IMR-90 (cell line): Measurements from ENCODE around the gene SIK3. TPM values are rescaled to one million over a fixed set of nuclear protein-coding genes. Genes with fewer than 3 reads are reported as not detected.

Experiments
- ATAC-seq: fragments of 200-7000 bp; cut with Tn5 transposase; 2 replicates; pipeline ENCODE4 v1.9.1; 2020; ENCODE audit warnings: low read depth, mild to moderate bottlenecking, moderate library complexity
- BruUV-seq: library from RNA; stranded (reverse); fragments of 400-500 nt; replicated peaks from 2 replicates; lab custom pipeline; 2021; lab: Mats Ljungman, UMichigan
- CTCF ChIA-PET: fragments of 300-600 bp; formaldehyde crosslinking; extraction: SDS; loops from one replicate; lab custom pipeline; 2021; ENCODE audit warnings: antibody characterized with exemption; lab: Yijun Ruan, JAX
- POLR2A ChIA-PET: fragments of 300-600 bp; sonication (Branson Sonifier 250); formaldehyde crosslinking; loops from one replicate; lab custom pipeline; 2022; ENCODE audit warnings: antibody characterized with exemption; ENCODE audit not compliant: unreplicated experiment; lab: Charles Lee
- DNase-seq: peaks from one replicate; pipeline ENCODE4 v3.0.0; 2013
- H2AFZ ChIP-seq: replicated peaks from 2 replicates; pipeline ENCODE3; 2013; ENCODE audit warnings: low read length, mild to moderate bottlenecking; ENCODE audit not compliant: poor library complexity
- H2AK5ac ChIP-seq: 2 replicates; pipeline ENCODE4 v1.6.1; 2013; ENCODE audit warnings: low read depth, low read length, inconsistent platforms
- H2AK9ac ChIP-seq: replicated peaks from 2 replicates; pipeline ENCODE3; 2013; ENCODE audit warnings: mild to moderate bottlenecking, low read depth, low read length, moderate library complexity; ENCODE audit not compliant: poor library complexity
- H2BK120ac ChIP-seq: 2 replicates; pipeline ENCODE4 v1.6.1; 2013; ENCODE audit warnings: low read depth, low read length, inconsistent platforms
- H2BK15ac ChIP-seq: 3 replicates; pipeline ENCODE4 v1.6.1; 2013; ENCODE audit warnings: low read depth, low read length, inconsistent platforms
- H2BK20ac ChIP-seq: 2 replicates; pipeline ENCODE4 v1.6.1; 2013; ENCODE audit warnings: low read depth, mild to moderate bottlenecking, inconsistent platforms, low read length, moderate library complexity
- H2BK5ac ChIP-seq: 2 replicates; pipeline ENCODE4 v1.6.1; 2013; ENCODE audit warnings: mild to moderate bottlenecking, low read depth, low read length, inconsistent platforms; ENCODE audit not compliant: poor library complexity, severe bottlenecking
- H3K14ac ChIP-seq: replicated peaks from 2 replicates; pipeline ENCODE4 v1.6.1; 2013; ENCODE audit warnings: low read depth, low read length, inconsistent platforms
- H3K18ac ChIP-seq: 2 replicates; pipeline ENCODE4 v1.6.1; 2013; ENCODE audit warnings: low read depth, low read length, control low read depth
- H3K23ac ChIP-seq: 2 replicates; pipeline ENCODE4 v1.6.1; 2013; ENCODE audit warnings: low read depth, low read length, inconsistent platforms
- H3K27ac ChIP-seq: 2 replicates; pipeline ENCODE4 v1.5.1; 2013; ENCODE audit warnings: mild to moderate bottlenecking, control low read depth, low read length; ENCODE audit not compliant: insufficient read depth
- H3K27me3 ChIP-seq: 2 replicates; pipeline ENCODE4 v1.6.1; 2013; ENCODE audit warnings: low read length; ENCODE audit not compliant: control insufficient read depth, insufficient read depth
- H3K36me3 ChIP-seq: 2 replicates; pipeline ENCODE4 v1.6.1; 2013; ENCODE audit warnings: low read length, mixed read lengths; ENCODE audit not compliant: control insufficient read depth, insufficient read depth
- H3K4ac ChIP-seq: 2 replicates; pipeline ENCODE4 v1.6.1; 2013; ENCODE audit warnings: low read depth, low read length, inconsistent platforms
- H3K4me1 ChIP-seq: 2 replicates; pipeline ENCODE4 v1.6.1; 2013; ENCODE audit warnings: low read length, mixed read lengths; ENCODE audit not compliant: control insufficient read depth, insufficient read depth
- H3K4me2 ChIP-seq: 2 replicates; pipeline ENCODE4 v1.6.1; 2013; ENCODE audit warnings: low read depth, mild to moderate bottlenecking, control low read depth, low read length, moderate library complexity
- H3K4me3 ChIP-seq: 2 replicates; pipeline ENCODE4 v1.5.1; 2013; ENCODE audit warnings: low read depth, mild to moderate bottlenecking, control low read depth, low read length, moderate library complexity; ENCODE audit not compliant: insufficient read depth
- H3K56ac ChIP-seq: 2 replicates; pipeline ENCODE4 v1.6.1; 2013; ENCODE audit warnings: low read length, inconsistent platforms; ENCODE audit not compliant: insufficient read depth; ENCODE audit errors: extremely low read depth
- H3K79me1 ChIP-seq, 2 experiments: 2 replicates each; pipeline ENCODE4 v1.6.1; 2013; ENCODE audit warnings: low read length in 2 of 2, inconsistent platforms in 1 of 2, low read depth in 1 of 2
- H3K9ac ChIP-seq: 2 replicates; pipeline ENCODE4 v1.6.1; 2013; ENCODE audit warnings: low read depth, low read length, control low read depth
- H3K9me1 ChIP-seq: 2 replicates; pipeline ENCODE4 v1.6.1; 2013; ENCODE audit warnings: low read length, inconsistent platforms; ENCODE audit not compliant: insufficient read depth
- H3K9me3 ChIP-seq: 2 replicates; pipeline ENCODE4 v1.6.1; 2013; ENCODE audit warnings: low read length; ENCODE audit not compliant: control insufficient read depth, insufficient read depth
- H4K20me1 ChIP-seq: 2 replicates; pipeline ENCODE4 v1.6.1; 2013; ENCODE audit warnings: low read length, inconsistent platforms; ENCODE audit not compliant: insufficient read depth
- H4K5ac ChIP-seq: 2 replicates; pipeline ENCODE4 v1.6.1; 2013; ENCODE audit warnings: mild to moderate bottlenecking, low read depth, low read length, control low read depth
- H4K8ac ChIP-seq, 2 experiments: 2 replicates each; pipeline ENCODE4 v1.6.1; 2013; ENCODE audit warnings: low read depth in 2 of 2, low read length in 2 of 2, control low read depth in 1 of 2, inconsistent platforms in 1 of 2
- H4K91ac ChIP-seq: 2 replicates; pipeline ENCODE4 v1.6.1; 2013; ENCODE audit warnings: low read depth, low read length, inconsistent platforms; ENCODE audit not compliant: insufficient read depth
- BHLHE40 ChIP-seq: fragments of 150-350 bp; IDR thresholded peaks from 2 replicates; pipeline ENCODE4 v1.6.1; 2016; ENCODE audit warnings: mild to moderate bottlenecking, low read depth, low read length
- CEBPB ChIP-seq: IDR thresholded peaks from 2 replicates; pipeline ENCODE4 v1.6.1; 2012; ENCODE audit warnings: low read depth, low read length, improper control_type of control experiment
- CHD1 ChIP-seq: IDR thresholded peaks from 2 replicates; pipeline ENCODE4 v1.6.1; 2012; ENCODE audit warnings: low read depth, low read length, improper control_type of control experiment
- FOS ChIP-seq: fragments of 150-350 bp; IDR thresholded peaks from 2 replicates; pipeline ENCODE4 v1.6.1; 2016; ENCODE audit warnings: low read depth, low read length
- MAFK ChIP-seq: IDR thresholded peaks from 2 replicates; pipeline ENCODE4 v1.6.1; 2012; ENCODE audit warnings: low read depth, low read length, improper control_type of control experiment
- MAZ ChIP-seq: IDR thresholded peaks from 2 replicates; pipeline ENCODE4 v1.6.1; 2012; ENCODE audit warnings: low read depth, mild to moderate bottlenecking, low read length, improper control_type of control experiment, moderate library complexity, borderline replicate concordance
- MXI1 ChIP-seq: IDR thresholded peaks from 2 replicates; pipeline ENCODE4 v1.6.1; 2012; ENCODE audit warnings: low read depth, mild to moderate bottlenecking, low read length, moderate library complexity, borderline replicate concordance
- NFE2L2 ChIP-seq: fragments of 150-350 bp; IDR thresholded peaks from 2 replicates; pipeline ENCODE4 v1.6.1; 2016; ENCODE audit warnings: low read depth, mild to moderate bottlenecking, low read length
- POLR2A ChIP-seq: IDR thresholded peaks from 2 replicates; pipeline ENCODE4 v1.6.1; 2012; ENCODE audit warnings: mild to moderate bottlenecking, low read depth, low read length
- RAD21 ChIP-seq: IDR thresholded peaks from 2 replicates; pipeline ENCODE4 v1.6.1; 2012; ENCODE audit warnings: low read length, improper control_type of control experiment
- RCOR1 ChIP-seq: IDR thresholded peaks from 2 replicates; pipeline ENCODE4 v1.6.1; 2012; ENCODE audit warnings: mild to moderate bottlenecking, low read length, improper control_type of control experiment; ENCODE audit not compliant: insufficient replicate concordance
- RFX5 ChIP-seq: IDR thresholded peaks from 2 replicates; pipeline ENCODE4 v1.8.0; 2012; ENCODE audit warnings: low read depth, mild to moderate bottlenecking, low read length, moderate library complexity
- SMC3 ChIP-seq: fragments of 150-350 bp; IDR thresholded peaks from 2 replicates; pipeline ENCODE4 v1.6.1; 2016; ENCODE audit warnings: low read depth, mild to moderate bottlenecking, antibody characterized with exemption, low read length, moderate library complexity
- WGBS, 2 experiments: methylation state at CpG; one replicate each; pipeline versions ENCODE4 v1.1.5 to v1.1.7; 2013; ENCODE audit warnings: missing lambda C conversion rate in 2 of 2; ENCODE audit not compliant: insufficient read length in 1 of 2; ENCODE audit errors: extremely low coverage in 2 of 2; 5-methylcytosine and 5-hydroxymethylcytosine counted together
- dilution Hi-C: fragments of 300-500 bp; cut with HindIII; formaldehyde crosslinking; loops from one replicate; pipeline ENCODE4 v1.14.3; 2018; ENCODE audit warnings: low sequenced_read_pairs; ENCODE audit not compliant: unreplicated experiment
- in situ Hi-C: fragments of 300-500 bp; cut with MboI; formaldehyde crosslinking; loops from 3 replicates; pipeline ENCODE4 v1.14.3; 2019; ENCODE audit warnings: low sequenced_read_pairs, inconsistent platforms, mixed read lengths
- intact Hi-C: fragments of 100-400 bp; cut with micrococcal nuclease; formaldehyde crosslinking; loops from 2 replicates; pipeline ENCODE4 v1.10.0; 2022
- polyA plus RNA-seq, 3 experiments: library from polyadenylated mRNA; depleted of rRNA; stranded (reverse); fragments of >200 nt; gene quantifications; 2 replicates each; pipeline ENCODE4 v1.2.3, GENCODE V29; 2012; ENCODE audit warnings: low replicate concordance in 1 of 3
- total RNA-seq: library from RNA; depleted of rRNA; stranded (reverse); fragments of >200 nt; gene quantifications from 2 replicates; pipeline ENCODE4 v1.2.3, GENCODE V29; 2012
- TF ChIP-seq, protein P1 (sequence below): fragments of 150-350 bp; IDR thresholded peaks from 2 replicates; pipeline ENCODE4 v1.6.1; 2016; ENCODE audit warnings: low read depth, mild to moderate bottlenecking, low read length, moderate library complexity, borderline replicate concordance
- TF ChIP-seq, protein P2 (sequence below): conservative IDR thresholded peaks from 2 replicates; pipeline ENCODE4 v1.5.1; 2012; ENCODE audit warnings: mild to moderate bottlenecking, low read depth, low read length, improper control_type of control experiment
- TF ChIP-seq, protein P3 (sequence below): fragments of 150-350 bp; IDR thresholded peaks from 2 replicates; pipeline ENCODE4 v1.6.1; 2017; ENCODE audit warnings: mild to moderate bottlenecking, antibody characterized with exemption, low read length, low read depth

Gene SIK3
- total and polyA plus RNA-seq, 2 of the 4 experiments (the other 2 are of a cell fraction) = 8.2 to 9.1 TPM

DNA sequence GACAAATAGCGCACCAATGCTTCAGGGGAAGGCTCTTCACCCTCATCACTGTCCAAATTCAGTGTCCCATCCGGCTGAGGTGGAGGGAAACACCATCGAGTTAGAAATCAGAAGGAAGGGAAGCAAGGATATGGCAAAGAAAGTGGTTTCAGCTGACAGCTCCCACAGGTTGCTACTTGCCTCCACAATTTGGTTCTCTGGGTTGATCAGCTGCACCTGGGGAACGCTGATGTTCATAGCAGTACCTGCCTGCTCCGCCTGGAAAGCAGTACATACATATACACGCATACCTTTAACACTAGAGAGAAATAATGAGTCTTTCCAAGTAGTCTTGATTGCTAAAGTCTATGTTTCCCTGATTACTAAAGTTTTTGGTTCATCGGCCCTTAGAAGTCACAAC is 223.0 kb downstream of the SIK3 start:
- Histone ChIP-seq H4K5ac (no peak overlapping the region), H3K56ac (no peak overlapping the region), H2AFZ (no peak overlapping the region), H3K4me3 (no peak overlapping the region), H3K18ac (no peak overlapping the region), H3K9ac (no peak overlapping the region), H3K27ac (no peak overlapping the region), H3K4me2 (no peak overlapping the region), H2BK5ac (no peak overlapping the region), H3K79me1 (peaks cover 3 to 13% of the 10 kb centered on the region in 2 experiments; a peak in 3 of 4 replicates), H2BK120ac (no peak overlapping the region), H2AK9ac (no peak overlapping the region), H2BK15ac (no peak overlapping the region), H3K9me1 (peaks cover 19% of the 10 kb centered on the region), H3K9me3 (no peaks in the 10 kb centered on the region), H2AK5ac (no peak overlapping the region; the same call in 1 of the 2 replicates), H4K91ac (no peak overlapping the region), H3K14ac (no peak overlapping the region), H4K8ac (no peak overlapping the region), H3K27me3 (no peaks in the 10 kb centered on the region), H3K4me1 (peaks cover 2% of the 10 kb centered on the region; the same call in 1 of the 2 replicates), H3K36me3 (peaks cover 22% of the 10 kb centered on the region), H3K4ac (no peak overlapping the region), H4K20me1 (no peaks in the 10 kb centered on the region), H2BK20ac (no peak overlapping the region), H3K23ac (no peak overlapping the region)
- dilution Hi-C loops (no loop called here), in situ Hi-C loops (loop anchor here (5.0 to 10.0 kb wide), 2 partner anchors 227 to 350 kb away; no protein-coding TSS in a partner anchor), intact Hi-C loops (no loop called here)
- no peak for ATAC-seq
- WGBS, 2 experiments = no CpG with 5 or more reads among the region's 7 CpGs
- POLR2A ChIA-PET = no interaction called here
- BruUV-seq = no TSS peak
- no peak for TF ChIP-seq POLR2A
- TF ChIP-seq, protein P1, sequence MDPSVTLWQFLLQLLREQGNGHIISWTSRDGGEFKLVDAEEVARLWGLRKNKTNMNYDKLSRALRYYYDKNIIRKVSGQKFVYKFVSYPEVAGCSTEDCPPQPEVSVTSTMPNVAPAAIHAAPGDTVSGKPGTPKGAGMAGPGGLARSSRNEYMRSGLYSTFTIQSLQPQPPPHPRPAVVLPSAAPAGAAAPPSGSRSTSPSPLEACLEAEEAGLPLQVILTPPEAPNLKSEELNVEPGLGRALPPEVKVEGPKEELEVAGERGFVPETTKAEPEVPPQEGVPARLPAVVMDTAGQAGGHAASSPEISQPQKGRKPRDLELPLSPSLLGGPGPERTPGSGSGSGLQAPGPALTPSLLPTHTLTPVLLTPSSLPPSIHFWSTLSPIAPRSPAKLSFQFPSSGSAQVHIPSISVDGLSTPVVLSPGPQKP = no peak
- no peak for TF ChIP-seq MAFK
- no peak for TF ChIP-seq RFX5
- TF ChIP-seq NFE2L2 = no peak
- TF ChIP-seq, protein P2, sequence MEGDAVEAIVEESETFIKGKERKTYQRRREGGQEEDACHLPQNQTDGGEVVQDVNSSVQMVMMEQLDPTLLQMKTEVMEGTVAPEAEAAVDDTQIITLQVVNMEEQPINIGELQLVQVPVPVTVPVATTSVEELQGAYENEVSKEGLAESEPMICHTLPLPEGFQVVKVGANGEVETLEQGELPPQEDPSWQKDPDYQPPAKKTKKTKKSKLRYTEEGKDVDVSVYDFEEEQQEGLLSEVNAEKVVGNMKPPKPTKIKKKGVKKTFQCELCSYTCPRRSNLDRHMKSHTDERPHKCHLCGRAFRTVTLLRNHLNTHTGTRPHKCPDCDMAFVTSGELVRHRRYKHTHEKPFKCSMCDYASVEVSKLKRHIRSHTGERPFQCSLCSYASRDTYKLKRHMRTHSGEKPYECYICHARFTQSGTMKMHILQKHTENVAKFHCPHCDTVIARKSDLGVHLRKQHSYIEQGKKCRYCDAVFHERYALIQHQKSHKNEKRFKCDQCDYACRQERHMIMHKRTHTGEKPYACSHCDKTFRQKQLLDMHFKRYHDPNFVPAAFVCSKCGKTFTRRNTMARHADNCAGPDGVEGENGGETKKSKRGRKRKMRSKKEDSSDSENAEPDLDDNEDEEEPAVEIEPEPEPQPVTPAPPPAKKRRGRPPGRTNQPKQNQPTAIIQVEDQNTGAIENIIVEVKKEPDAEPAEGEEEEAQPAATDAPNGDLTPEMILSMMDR = no peak
- no peak for TF ChIP-seq MAZ
- no peak for TF ChIP-seq CEBPB
- TF ChIP-seq FOS = no peak
- no peak for TF ChIP-seq SMC3
- TF ChIP-seq CHD1 = no peak
- no peak for TF ChIP-seq RAD21
- no peak for TF ChIP-seq RCOR1
- TF ChIP-seq, protein P3, sequence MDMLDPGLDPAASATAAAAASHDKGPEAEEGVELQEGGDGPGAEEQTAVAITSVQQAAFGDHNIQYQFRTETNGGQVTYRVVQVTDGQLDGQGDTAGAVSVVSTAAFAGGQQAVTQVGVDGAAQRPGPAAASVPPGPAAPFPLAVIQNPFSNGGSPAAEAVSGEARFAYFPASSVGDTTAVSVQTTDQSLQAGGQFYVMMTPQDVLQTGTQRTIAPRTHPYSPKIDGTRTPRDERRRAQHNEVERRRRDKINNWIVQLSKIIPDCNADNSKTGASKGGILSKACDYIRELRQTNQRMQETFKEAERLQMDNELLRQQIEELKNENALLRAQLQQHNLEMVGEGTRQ = no peak
- TF ChIP-seq BHLHE40 = no peak
- no peak for TF ChIP-seq MXI1
- CTCF ChIA-PET = no interaction called here
- DNase-seq = no peak
